HG03135 (cell line): ENCODE measurements around the gene ACCSL.
A peak's percentile ranks its signal among the peaks of the same experiment; 100 is the strongest.

Experiments
- ATAC-seq: cut with Tn5 transposase; IDR thresholded peaks from one replicate; pipeline ENCODE4 v1.9.1; 2021; ENCODE audit warnings: mild to moderate bottlenecking, moderate library complexity; ENCODE audit not compliant: unreplicated experiment

ACCSL gene

GRCh38 chr11:44094260-44094868 is 46.6 kb downstream of the ACCSL start:
- ATAC-seq, result peak; percentile 42

GRCh38 chr11:44095506-44096359 is 48.0 kb downstream of the ACCSL start, which contains the start of gene EXT2:
Gene EXT2 (plus strand): TSS chr11:44095678. CDS start chr11:44107713, 12,035 bp downstream.
- peak; percentile 87 for ATAC-seq

GRCh38 chr11:44096360-44097185 is 48.8 kb downstream of the ACCSL start:
- ATAC-seq, result no peak

- ATAC-seq, result no peak
Observed at GRCh38 chr11:44097821-44098220, 50.0 kb downstream of the ACCSL start.

GRCh38 chr11:44101098-44101497 is 53.3 kb downstream of the ACCSL start:
- ATAC-seq, result no peak

GRCh38 chr11:44104481-44105294 is 56.9 kb downstream of the ACCSL start:
- no peak for ATAC-seq

- ATAC-seq, result no peak
Observed at GRCh38 chr11:44108260-44108659, 60.5 kb downstream of the ACCSL start.
